ENCODE data around the gene SRPK3. TPM values are rescaled to one million over a fixed set of nuclear protein-coding genes. Genes with fewer than 3 reads are reported as not detected.

The SRPK3 gene
- polyA plus RNA-seq, 3 donors = 0.01 TPM; not detected in 2

DNA sequence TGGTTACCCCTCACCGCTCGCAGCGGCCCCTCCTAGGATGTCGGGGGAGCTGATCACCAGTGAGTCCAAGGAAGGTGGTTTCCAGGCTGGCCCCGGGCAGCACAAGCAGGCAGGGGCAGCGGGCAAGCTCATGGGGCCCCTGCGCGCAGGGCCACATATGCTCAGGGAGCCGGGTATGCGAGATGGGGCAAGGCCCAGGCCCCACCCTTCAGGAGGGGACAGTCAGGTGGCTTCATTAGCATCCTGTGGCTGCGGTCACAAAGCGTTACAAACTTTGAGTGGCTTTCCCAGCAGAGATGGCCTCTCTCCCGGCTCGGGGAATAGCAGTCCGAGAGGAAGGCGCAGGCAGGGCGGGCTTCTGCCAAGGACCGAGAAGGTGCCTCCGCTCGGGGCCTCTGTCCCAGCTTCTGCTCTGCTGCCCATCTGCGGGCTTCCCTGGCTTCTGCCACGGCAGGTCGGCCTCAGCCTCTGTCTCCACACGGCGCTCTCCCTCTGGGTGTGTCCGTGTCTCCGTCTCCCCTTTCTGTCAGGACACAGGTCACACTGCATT, 42.7 kb upstream of the SRPK3 start:
- H3K9me3 Mint-ChIP-seq = peaks cover 0 to 11% (median 3%) of the 10 kb centered on the region in 7 donors
- H3K27ac Mint-ChIP-seq = no peak overlapping the region
- Histone ChIP-seq H3K27ac (ENCODE audit: low read depth in 1 of 2, low read length in 2 of 2) (no peak overlapping the region), H3K4me3 (replicated peaks in 1 of 3; ENCODE audit: low read depth in 2 of 3, low read length in 3 of 3) (no peak overlapping the region), H3K27me3 (ENCODE audit: control insufficient read depth in 2 of 2, insufficient read depth in 2 of 2, low read length in 2 of 2) (no peaks in the 10 kb centered on the region), H3K79me2 (ENCODE audit: insufficient read depth, low read length) (peaks cover 5% of the 10 kb centered on the region), H4K20me1 (ENCODE audit: insufficient read depth, low read length) (peaks cover 20% of the 10 kb centered on the region), H3K4me1 (ENCODE audit: control insufficient read depth in 1 of 2, insufficient read depth in 2 of 2, low read length in 2 of 2) (peaks cover under 1 to 2% of the 10 kb centered on the region in 2 donors), H2AFZ (ENCODE audit: insufficient read depth, low read depth, low read length, poor library complexity, severe bottlenecking) (no peak overlapping the region), H3K4me2 (replicated peaks; ENCODE audit: extremely low read depth, low read length, poor library complexity, severe bottlenecking) (no peak overlapping the region), H3K9me3 (replicated peaks in 1 of 2; ENCODE audit: control insufficient read depth in 1 of 2, insufficient read depth in 1 of 2, low read length in 2 of 2) (no peaks in the 10 kb centered on the region), H3K9ac (ENCODE audit: insufficient read depth, low read length, poor library complexity, severe bottlenecking) (no peak overlapping the region), H3K36me3 (replicated peaks in 1 of 2; ENCODE audit: control insufficient read depth in 1 of 2, insufficient read depth in 2 of 2, low read length in 2 of 2) (peaks cover 43 to 58% of the 10 kb centered on the region in 2 donors)
- no peak overlapping the region for H3K4me3 Mint-ChIP-seq
- 100% methylated on average over 11 of the region's 27 CpGs for WGBS (ENCODE audit: insufficient coverage)
- TF ChIP-seq, protein P1, sequence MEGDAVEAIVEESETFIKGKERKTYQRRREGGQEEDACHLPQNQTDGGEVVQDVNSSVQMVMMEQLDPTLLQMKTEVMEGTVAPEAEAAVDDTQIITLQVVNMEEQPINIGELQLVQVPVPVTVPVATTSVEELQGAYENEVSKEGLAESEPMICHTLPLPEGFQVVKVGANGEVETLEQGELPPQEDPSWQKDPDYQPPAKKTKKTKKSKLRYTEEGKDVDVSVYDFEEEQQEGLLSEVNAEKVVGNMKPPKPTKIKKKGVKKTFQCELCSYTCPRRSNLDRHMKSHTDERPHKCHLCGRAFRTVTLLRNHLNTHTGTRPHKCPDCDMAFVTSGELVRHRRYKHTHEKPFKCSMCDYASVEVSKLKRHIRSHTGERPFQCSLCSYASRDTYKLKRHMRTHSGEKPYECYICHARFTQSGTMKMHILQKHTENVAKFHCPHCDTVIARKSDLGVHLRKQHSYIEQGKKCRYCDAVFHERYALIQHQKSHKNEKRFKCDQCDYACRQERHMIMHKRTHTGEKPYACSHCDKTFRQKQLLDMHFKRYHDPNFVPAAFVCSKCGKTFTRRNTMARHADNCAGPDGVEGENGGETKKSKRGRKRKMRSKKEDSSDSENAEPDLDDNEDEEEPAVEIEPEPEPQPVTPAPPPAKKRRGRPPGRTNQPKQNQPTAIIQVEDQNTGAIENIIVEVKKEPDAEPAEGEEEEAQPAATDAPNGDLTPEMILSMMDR (IDR thresholded peaks at IDR 0.05) = no peak
- peaks cover 5% of the 10 kb centered on the region for H3K4me1 Mint-ChIP-seq
- H3K27me3 Mint-ChIP-seq (ENCODE audit: low read depth in 3 of 3) = peaks cover 0 to 12% (median 0%) of the 10 kb centered on the region in 3 donors
- peaks cover 42 to 88% of the 10 kb centered on the region in 2 donors for H3K36me3 Mint-ChIP-seq
- no peak for DNase-seq
- intact Hi-C loops (cut with micrococcal nuclease) = no loop called here

DNA sequence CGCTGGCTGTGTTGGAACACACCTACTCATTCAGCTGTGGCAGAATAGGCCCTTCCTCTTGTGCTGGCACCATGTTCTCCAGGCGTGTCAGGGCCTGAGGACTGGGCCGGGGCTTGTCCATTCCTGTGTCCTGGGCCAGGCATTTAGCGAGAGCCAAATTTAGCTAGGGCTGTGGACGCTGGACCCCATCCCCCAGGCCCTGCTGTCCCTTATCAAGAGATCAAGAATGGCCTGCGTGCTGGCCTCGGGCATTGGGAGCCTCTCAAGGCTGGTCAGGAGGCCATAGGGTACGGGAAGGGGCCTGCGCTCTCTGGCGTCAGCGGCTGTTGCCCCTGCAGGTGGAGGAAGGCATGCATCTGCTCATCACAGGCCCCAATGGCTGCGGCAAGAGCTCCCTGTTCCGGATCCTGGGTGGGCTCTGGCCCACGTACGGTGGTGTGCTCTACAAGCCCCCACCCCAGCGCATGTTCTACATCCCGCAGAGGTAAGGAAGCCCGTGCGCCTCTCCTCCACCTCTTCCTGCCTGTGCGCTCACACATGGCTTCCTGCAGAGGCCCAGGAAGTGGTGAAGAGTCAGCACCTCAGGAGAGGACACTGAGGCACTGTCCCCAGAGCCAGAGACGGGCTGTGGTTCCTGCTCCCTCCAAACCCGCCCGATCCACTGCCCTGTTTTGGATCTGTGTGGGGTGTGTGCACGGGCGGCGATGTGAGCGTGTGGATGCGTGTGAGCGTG, 40.9 kb upstream of the SRPK3 start:
- no peak overlapping the region for H3K4me3 Mint-ChIP-seq
- Histone ChIP-seq H3K27me3 (ENCODE audit: control insufficient read depth in 2 of 2, insufficient read depth in 2 of 2, low read length in 2 of 2) (no peaks in the 10 kb centered on the region), H3K9ac (ENCODE audit: insufficient read depth, low read length, poor library complexity, severe bottlenecking) (no peak overlapping the region), H3K4me1 (ENCODE audit: control insufficient read depth in 1 of 2, insufficient read depth in 2 of 2, low read length in 2 of 2) (peaks cover 5 to 11% of the 10 kb centered on the region in 2 donors), H4K20me1 (ENCODE audit: insufficient read depth, low read length) (peaks cover 12% of the 10 kb centered on the region), H2AFZ (ENCODE audit: insufficient read depth, low read depth, low read length, poor library complexity, severe bottlenecking) (no peak overlapping the region), H3K36me3 (replicated peaks in 1 of 2; ENCODE audit: control insufficient read depth in 1 of 2, insufficient read depth in 2 of 2, low read length in 2 of 2) (peaks cover 39 to 53% of the 10 kb centered on the region in 2 donors), H3K4me3 (replicated peaks in 1 of 3; ENCODE audit: low read depth in 2 of 3, low read length in 3 of 3) (no peak overlapping the region), H3K27ac (ENCODE audit: low read depth in 1 of 2, low read length in 2 of 2) (no peak overlapping the region), H3K9me3 (replicated peaks in 1 of 2; ENCODE audit: control insufficient read depth in 1 of 2, insufficient read depth in 1 of 2, low read length in 2 of 2) (no peaks in the 10 kb centered on the region), H3K79me2 (ENCODE audit: insufficient read depth, low read length) (no peaks in the 10 kb centered on the region), H3K4me2 (replicated peaks; ENCODE audit: extremely low read depth, low read length, poor library complexity, severe bottlenecking) (no peak overlapping the region)
- peaks cover 0 to 18% (median 10%) of the 10 kb centered on the region in 3 donors for H3K27me3 Mint-ChIP-seq (ENCODE audit: low read depth in 3 of 3)
- peaks cover 34 to 75% of the 10 kb centered on the region in 2 donors for H3K36me3 Mint-ChIP-seq
- TF ChIP-seq, protein P1 (IDR thresholded peaks at IDR 0.05) = no peak
- peaks cover 11% of the 10 kb centered on the region for H3K4me1 Mint-ChIP-seq
- intact Hi-C loops (cut with micrococcal nuclease) = no loop called here
- peaks cover 0 to 5% (median 1%) of the 10 kb centered on the region in 7 donors for H3K9me3 Mint-ChIP-seq
- no peak overlapping the region for H3K27ac Mint-ChIP-seq
- WGBS (ENCODE audit: insufficient coverage) = 100% methylated on average over 4 of the region's 29 CpGs
- no peak for DNase-seq

Data from CD14-positive monocyte (primary cell).